GM21367 (cell line): Measurements from ENCODE around the gene ECHS1.
"Not testable (repeated sequence)": the region's sequence is repeated elsewhere in the genome, so short reads cannot be mapped to it uniquely, and the experiment has no call there.

Experiments used
- ATAC-seq: cut with Tn5 transposase; IDR thresholded peaks from one replicate; pipeline ENCODE4 v1.9.1; 2021; ENCODE audit not compliant: unreplicated experiment

ECHS1 gene

GRCh38 chr10:133373174-133374090, at the start of gene ECHS1:
ECHS1 (minus strand) TSS chr10:133373354; CDS start chr10:133373333, 21 bp downstream.
- peak; percentile 98 for ATAC-seq

GRCh38 chr10:133422223-133422806, 49.2 kb upstream of the ECHS1 start:
- no peak for ATAC-seq

- no peak for ATAC-seq
Measured at GRCh38 chr10:133421336-133422222, 48.4 kb upstream of the ECHS1 start.

GRCh38 chr10:133420579-133420978, 47.4 kb upstream of the ECHS1 start:
- ATAC-seq = no peak

- ATAC-seq = no peak
Measured at GRCh38 chr10:133420028-133420427, 46.9 kb upstream of the ECHS1 start.

GRCh38 chr10:133419211-133419950, 46.2 kb upstream of the ECHS1 start:
- ATAC-seq = no peak

GRCh38 chr10:133418289-133418993, 45.3 kb upstream of the ECHS1 start:
- no peak for ATAC-seq

- ATAC-seq = no peak
Measured at GRCh38 chr10:133415752-133416151, 42.6 kb upstream of the ECHS1 start.

- not testable (repeated sequence) for ATAC-seq
Measured at GRCh38 chr10:133414401-133414800, 41.2 kb upstream of the ECHS1 start.

- no peak for ATAC-seq
Measured at GRCh38 chr10:133412381-133412711, 39.2 kb upstream of the ECHS1 start.

- no peak for ATAC-seq
Measured at GRCh38 chr10:133411523-133412380, 38.6 kb upstream of the ECHS1 start.

- ATAC-seq = peak; percentile 45
Measured at GRCh38 chr10:133405844-133406527, 32.8 kb upstream of the ECHS1 start.

GRCh38 chr10:133405272-133405671, 32.1 kb upstream of the ECHS1 start:
- ATAC-seq = no peak

- no peak for ATAC-seq
Measured at GRCh38 chr10:133403784-133404183, 30.6 kb upstream of the ECHS1 start.

- no peak for ATAC-seq
Measured at GRCh38 chr10:133403359-133403758, 30.2 kb upstream of the ECHS1 start.

- no peak for ATAC-seq
Measured at GRCh38 chr10:133401981-133402725, 29.0 kb upstream of the ECHS1 start.

- peak; percentile 8 for ATAC-seq
Measured at GRCh38 chr10:133401500-133401899, 28.3 kb upstream of the ECHS1 start.
